GM18520 (cell line): ENCODE data around the gene CCAR1.
"Not testable (repeated sequence)": the region's sequence is repeated elsewhere in the genome, so short reads cannot be mapped to it uniquely, and the experiment has no call there.

Source experiments
- ATAC-seq: cut with Tn5 transposase; IDR thresholded peaks from one replicate; pipeline ENCODE4 v1.9.1; 2021; ENCODE audit not compliant: unreplicated experiment

The CCAR1 gene, protein sequence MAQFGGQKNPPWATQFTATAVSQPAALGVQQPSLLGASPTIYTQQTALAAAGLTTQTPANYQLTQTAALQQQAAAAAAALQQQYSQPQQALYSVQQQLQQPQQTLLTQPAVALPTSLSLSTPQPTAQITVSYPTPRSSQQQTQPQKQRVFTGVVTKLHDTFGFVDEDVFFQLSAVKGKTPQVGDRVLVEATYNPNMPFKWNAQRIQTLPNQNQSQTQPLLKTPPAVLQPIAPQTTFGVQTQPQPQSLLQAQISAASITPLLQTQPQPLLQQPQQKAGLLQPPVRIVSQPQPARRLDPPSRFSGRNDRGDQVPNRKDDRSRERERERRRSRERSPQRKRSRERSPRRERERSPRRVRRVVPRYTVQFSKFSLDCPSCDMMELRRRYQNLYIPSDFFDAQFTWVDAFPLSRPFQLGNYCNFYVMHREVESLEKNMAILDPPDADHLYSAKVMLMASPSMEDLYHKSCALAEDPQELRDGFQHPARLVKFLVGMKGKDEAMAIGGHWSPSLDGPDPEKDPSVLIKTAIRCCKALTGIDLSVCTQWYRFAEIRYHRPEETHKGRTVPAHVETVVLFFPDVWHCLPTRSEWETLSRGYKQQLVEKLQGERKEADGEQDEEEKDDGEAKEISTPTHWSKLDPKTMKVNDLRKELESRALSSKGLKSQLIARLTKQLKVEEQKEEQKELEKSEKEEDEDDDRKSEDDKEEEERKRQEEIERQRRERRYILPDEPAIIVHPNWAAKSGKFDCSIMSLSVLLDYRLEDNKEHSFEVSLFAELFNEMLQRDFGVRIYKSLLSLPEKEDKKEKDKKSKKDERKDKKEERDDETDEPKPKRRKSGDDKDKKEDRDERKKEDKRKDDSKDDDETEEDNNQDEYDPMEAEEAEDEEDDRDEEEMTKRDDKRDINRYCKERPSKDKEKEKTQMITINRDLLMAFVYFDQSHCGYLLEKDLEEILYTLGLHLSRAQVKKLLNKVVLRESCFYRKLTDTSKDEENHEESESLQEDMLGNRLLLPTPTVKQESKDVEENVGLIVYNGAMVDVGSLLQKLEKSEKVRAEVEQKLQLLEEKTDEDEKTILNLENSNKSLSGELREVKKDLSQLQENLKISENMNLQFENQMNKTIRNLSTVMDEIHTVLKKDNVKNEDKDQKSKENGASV

GRCh38 chr10:68720793-68721672 lies at the start of gene CCAR1:
Gene CCAR1, plus strand, starts transcription at chr10:68721239. Its CDS starts 1,266 bp downstream, at chr10:68722505.
- peak; percentile 98 for ATAC-seq

DNA sequence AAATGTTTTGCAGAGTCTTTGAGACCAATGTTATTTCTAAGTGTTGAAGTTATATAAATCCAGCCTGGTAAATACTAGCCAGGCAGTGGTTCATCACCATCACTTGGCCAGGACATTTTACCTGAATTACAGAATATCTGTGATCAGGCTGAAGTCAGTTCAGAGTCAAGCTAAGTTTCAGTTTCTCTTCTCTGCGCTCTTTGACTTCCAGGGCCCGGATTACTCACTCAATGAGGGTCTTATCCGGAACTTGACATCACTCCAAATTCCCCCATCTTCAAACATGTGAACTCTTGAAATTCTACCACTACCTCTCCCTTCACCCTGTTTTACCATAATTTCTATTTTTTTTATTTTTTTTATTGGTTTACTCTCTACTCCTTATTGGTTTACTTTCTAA lies 36.6 kb upstream of the CCAR1 start:
- peak; percentile 73 for ATAC-seq

- no peak for ATAC-seq
Observed at GRCh38 chr10:68696018-68696417, 25.0 kb upstream of the CCAR1 start.

- no peak for ATAC-seq
Observed at GRCh38 chr10:68697106-68697505, 23.9 kb upstream of the CCAR1 start.

GRCh38 chr10:68700197-68700596 lies 20.8 kb upstream of the CCAR1 start:
- ATAC-seq, result no peak

DNA sequence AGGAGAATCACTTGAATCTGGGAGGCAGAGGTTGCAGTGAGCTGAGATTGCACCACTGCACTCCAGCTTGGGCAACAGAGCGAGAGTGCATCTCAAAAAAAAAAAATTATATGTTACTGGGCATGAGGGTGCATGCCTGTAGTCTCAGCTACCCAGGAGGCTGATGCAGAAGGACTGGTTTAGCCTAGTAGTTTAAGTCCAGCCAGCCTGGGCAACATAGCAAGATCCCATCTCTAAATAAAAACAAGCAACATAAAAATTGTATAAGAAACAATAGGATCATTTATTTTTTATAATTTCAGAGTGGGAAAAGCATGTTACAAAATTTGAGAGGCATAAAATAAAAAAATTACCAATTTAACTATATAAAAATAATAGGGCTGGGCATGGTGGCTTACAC lies 15.5 kb upstream of the CCAR1 start:
- ATAC-seq, result no peak

GRCh38 chr10:68708987-68709386 lies 12.1 kb upstream of the CCAR1 start:
- ATAC-seq, result not testable (repeated sequence)

DNA sequence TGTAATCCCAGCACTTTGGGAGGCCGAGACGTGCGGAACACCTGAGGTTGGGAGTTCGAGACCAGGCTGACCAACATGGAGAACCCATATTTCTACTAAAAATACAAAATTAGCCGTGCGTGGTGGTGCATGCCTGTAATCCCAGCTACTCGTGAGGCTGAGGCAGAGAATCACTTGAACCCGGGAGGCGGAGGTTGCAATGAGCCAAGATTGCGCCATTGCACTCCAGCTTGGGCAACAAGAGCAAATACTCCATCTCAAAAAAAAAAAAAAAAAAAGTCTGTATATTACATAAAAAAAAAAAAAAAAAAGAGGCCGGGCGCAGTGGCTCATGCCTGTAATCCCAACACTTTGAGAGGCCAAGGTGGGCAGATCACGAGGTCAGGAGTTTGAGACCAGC lies 8.0 kb upstream of the CCAR1 start:
- ATAC-seq, result not testable (repeated sequence)

DNA sequence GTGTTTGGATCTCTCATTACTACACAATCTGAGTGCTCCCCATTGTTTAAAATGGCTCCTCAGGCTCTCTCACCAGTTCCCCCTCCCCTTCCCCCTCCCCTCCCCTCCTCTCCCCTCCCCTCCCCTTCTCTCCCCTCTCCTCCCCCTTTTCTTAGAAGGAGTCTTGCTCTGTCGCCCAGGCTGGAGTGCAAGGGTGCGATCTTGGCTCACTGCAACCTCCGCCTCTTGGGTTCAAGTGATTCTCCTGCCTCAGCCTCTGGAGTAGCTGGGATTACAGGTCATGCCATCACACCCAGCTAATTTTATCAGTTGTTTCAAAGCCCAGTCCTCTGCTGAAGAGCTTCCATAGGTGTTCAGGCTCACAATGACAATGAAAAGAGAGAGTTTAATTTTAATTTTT lies 3.6 kb upstream of the CCAR1 start:
- no peak for ATAC-seq

DNA sequence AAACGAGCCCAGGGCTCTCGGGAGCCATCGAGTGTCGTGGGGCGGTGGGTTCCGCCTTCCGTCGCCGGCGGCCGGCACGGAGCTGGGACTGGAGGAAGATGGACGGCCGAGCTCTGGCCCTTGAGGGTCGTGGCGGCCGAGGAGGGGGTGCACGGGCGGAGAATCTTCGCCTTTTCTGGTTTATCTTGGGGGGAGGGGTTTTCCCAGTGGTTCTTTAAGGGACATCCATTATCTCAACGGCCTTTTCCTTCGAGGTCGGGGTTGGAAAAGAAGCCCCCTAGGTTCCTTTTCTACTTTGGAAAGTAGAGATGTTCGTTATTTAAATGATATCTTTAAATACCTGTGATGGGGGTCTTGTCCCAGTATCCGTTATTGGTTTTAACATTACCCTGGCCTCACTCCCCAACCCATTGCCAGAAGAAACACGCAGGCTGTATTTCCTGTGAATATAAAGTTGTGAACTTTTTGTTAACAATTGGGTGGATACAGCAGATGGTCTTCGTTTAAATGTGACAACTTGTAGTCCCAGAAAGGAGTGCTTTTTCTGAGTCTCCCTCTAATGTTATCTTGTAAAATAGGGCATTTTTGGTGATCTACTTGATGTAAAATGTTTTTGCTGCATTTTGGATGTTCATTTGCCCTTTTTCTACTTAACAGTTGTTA lies 765 bp downstream of the CCAR1 start:
- ATAC-seq, result no peak

GRCh38 chr10:68725016-68725415 lies 4.0 kb downstream of the CCAR1 start:
- no peak for ATAC-seq

DNA sequence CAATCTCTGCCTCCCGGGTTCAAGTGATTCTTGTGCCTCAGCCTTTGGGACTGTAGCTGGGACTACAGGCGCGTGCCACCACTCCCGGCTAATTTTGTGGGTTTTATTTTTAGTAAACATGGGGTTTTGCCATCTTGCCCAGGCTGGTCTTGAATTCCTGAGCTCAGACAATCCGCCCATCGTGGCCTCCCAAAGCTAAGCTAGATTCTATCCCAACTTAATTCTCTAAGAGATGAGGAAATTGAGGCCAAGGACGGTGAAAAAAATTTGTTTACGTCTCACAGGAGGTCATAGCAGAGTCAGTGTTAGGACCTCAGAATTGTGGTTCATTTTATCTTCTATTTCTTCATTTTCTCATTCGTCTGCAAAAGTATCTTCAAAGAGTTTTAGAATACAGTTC lies 6.1 kb downstream of the CCAR1 start:
- ATAC-seq, result no peak

GRCh38 chr10:68732651-68733050 lies 11.6 kb downstream of the CCAR1 start:
- ATAC-seq, result no peak

- ATAC-seq, result no peak
Observed at GRCh38 chr10:68734349-68734748, 13.3 kb downstream of the CCAR1 start.

- ATAC-seq, result no peak
Observed at GRCh38 chr10:68735119-68735518, 14.1 kb downstream of the CCAR1 start.

- not testable (repeated sequence) for ATAC-seq
Observed at GRCh38 chr10:68735739-68736138, 14.7 kb downstream of the CCAR1 start.

DNA sequence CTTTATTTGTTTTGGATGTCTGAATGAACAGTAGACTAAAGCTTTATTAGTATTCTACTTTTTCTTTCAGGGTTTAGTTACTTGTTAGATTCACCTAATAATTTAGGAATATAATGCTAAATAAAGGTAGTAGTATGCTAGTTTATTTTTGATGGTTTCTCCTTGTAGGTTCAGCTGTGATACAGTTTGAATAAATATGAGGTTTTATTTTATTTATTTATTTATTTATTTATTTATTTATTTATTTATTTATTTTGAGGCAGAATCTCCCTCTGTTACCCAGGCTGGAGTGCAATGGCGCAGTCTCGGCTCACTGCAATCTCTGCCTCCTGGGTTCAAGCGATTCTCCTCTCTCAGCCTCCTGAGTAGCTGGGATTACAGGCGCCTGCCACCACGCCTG lies 19.6 kb downstream of the CCAR1 start:
- not testable (repeated sequence) for ATAC-seq

GRCh38 chr10:68742397-68742796 lies 21.4 kb downstream of the CCAR1 start:
- ATAC-seq, result no peak

GRCh38 chr10:68752711-68753350 lies 31.8 kb downstream of the CCAR1 start:
- no peak for ATAC-seq
